ENCODE data around the gene COL28A1.
"Not testable (repeated sequence)": the region's sequence is repeated elsewhere in the genome, so short reads cannot be mapped to it uniquely, and the experiment has no call there.

COL28A1 gene

DNA sequence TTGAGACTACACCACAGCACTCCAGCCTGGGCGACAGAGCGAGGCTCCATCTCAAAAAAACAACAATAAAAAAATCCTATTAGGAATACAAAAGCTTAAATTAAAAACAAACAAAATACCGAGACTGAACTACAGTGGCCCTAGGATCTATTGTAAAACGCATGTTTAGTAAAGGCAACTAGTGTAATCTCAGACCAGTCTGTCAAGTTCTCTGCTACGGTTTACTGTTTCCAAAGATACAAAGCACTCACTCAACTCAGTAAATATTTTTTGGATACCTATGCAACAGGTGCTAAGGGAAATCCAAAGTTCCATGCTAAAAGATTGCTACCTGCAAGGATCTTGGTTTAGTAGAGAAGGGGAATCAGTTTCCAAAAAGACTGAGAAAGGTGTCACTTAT is 27.6 kb upstream of the COL28A1 start:
- in situ Hi-C loops (cut with MboI; ENCODE audit: low sequenced_read_pairs): no loop called here

DNA sequence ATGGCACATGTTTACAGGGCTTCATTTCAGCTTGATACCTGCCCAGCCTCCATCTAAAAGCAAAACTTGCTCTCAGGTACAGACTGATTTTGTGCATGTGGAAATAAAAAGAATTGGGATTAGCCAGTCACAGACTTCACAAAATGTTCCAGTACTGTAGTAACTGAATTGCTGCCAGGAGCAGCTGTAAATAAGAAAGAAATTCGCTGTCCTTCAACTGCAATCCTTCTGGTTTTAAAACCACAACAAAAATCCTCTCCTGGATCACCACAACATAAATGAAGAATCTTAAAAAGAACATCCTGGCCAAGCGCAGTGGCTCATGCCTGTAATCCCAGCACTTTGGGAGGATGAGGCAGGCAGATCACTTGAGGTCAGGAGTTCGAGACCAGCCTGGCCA is 27.1 kb upstream of the COL28A1 start:
- in situ Hi-C loops (cut with MboI; ENCODE audit: low sequenced_read_pairs): no loop called here

DNA sequence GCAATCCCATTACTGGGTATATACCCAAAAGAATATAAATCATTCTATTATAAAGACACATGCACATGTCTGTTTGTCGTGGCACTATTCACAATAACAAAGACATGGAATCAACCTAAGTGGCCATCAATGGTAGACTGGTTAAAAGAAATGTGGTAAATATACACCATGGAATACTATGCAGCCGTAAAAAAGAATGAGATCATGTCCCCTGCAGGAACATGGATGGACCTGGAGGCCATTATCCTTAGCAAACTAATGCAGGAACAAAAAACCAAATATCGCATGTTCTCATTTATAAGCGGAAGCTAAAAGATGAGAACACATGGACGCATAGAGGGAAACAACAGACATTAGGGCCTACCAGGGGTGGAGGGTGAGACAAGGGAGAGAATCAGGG is 25.9 kb upstream of the COL28A1 start:
- in situ Hi-C loops (cut with MboI; ENCODE audit: low sequenced_read_pairs): not testable (repeated sequence)

DNA sequence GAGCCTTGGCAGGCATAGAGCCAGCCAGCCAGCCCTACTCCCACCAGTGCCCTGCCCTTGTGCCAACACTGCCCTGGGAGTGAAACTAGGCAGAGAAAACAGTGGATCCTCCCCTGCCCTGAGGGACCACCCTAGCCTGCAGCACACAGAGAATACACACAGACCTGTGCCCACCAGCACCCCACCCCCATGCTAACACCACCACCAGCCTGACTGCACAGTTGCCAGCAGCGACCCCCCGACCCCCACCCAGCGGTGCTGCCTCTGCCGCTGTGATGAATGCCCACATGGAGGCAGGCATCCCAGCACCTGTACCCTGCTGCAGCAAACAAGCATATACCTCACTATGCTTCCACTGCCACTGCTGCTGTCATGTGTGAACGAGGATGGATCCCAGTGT is 21.6 kb upstream of the COL28A1 start:
- in situ Hi-C loops (cut with MboI; ENCODE audit: low sequenced_read_pairs): no loop called here

DNA sequence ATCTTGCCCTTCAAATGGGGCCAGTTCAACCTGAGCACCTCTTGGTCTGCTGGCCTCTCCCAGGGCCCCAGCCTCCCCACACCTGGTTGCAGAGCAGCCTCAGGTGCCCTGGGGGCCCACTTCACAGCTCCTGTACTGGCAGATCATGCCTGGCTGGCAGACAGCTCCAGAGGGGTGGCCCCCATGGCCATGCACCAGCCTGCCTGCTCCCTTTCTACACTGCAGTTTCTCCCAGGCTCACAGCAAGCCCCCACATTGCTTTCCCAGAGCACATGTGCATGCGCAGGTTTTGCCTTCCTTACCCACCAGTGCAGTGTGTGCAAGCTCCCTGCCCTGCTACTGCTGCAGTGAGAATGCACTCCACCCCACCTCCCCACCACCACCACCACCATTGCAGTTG is 21.2 kb upstream of the COL28A1 start:
- in situ Hi-C loops (cut with MboI; ENCODE audit: low sequenced_read_pairs): no loop called here

DNA sequence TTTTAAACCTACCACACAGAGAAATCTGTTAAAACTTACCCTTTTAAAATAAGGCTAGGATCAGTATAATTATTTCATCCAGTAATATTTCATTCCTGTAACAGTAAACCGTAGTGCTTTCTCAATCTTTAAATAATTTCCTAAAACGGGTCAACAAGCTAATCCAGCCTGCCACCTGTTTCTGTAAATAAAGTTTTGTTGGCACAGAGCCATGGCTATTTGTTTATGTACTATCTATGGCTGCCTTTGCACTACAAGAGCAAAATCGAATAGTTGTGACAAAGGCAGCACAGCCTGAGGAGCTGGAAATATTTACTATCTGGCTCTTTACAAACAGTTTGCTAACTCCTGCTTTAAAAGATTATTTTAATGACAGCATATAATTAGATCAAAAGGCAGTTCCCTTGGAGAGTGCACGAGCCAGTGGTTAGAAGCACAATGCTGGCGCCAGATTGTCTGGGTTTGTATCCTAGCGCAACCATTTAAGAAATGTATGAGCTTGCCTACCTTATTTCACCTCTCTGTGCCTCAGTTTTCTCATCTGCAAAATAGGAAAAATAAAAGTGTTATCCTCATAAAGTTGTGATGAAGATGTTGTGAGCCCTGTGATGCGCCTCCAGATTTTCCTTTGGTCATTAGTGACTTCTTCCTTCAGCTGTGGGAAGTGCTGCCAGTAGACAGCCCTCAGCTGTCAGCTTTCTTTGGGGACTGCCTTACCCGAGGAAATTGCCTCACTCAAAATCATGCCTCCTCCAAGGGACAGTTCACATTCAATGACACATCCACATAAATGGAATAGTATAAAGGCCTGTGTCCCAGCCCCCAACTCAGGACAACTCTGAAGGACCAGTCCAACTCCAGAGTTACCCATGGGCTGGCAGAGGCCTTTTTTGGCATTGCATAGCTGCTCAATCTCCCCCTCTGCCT is 19.2 kb upstream of the COL28A1 start:
- in situ Hi-C loops (cut with MboI; ENCODE audit: low sequenced_read_pairs): no loop called here

DNA sequence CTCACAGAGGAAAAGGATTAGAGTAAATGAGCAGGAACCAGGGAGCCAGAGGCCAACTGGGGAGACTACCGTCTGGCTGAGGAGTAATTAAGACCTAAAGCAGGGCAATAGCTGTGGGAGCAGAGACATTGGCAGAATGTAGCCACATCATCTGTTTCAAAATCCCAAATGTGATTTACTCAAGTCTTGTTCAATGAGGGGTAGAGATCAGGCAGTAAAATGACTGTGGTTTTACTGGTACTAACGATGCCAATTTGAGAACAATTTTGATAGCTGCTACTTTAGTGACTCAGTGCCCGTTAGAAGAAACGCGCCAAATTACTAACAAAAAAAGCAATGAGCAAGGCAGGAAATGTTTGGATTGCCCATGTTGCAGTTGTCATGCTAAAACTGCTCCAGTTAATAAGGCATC is 18.4 kb upstream of the COL28A1 start:
- in situ Hi-C loops (cut with MboI; ENCODE audit: low sequenced_read_pairs): no loop called here

DNA sequence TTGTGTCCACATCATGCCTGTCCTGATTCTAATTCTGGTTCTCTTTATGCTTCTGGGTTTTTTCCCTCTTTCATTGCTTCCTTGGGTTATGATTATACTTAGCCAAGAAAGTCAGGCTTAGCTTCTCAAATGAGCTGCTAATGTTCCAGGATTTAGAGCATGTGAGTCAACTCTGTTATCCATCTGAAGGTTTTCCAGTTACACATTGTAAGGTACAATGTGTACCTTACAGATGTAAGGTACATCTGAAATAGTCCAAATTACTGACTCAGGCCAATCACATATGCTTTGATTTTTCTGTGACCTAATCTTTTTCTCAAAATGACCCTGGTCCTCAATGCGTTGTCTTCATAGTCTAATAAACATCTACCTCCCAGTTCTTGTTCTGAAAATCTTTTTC is 17.7 kb upstream of the COL28A1 start:
- in situ Hi-C loops (cut with MboI; ENCODE audit: low sequenced_read_pairs): no loop called here

DNA sequence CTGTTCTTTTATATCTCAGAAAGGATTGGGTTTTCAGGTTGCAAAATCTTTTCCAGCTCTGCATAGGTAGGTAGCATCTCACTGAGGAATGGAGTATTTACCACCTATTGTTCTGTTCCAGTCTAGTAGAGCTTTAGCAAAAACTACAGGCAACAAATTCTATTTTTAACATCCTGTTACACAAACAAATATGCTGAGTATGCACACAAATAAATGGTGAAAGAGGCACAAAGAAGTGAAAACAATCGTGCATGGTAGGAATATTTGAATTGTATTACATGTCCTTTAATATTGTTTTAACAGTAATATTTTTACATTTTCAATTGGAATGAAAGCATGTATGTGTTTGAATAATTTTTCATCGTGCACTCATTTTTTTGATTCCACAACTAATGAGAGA is 16.5 kb upstream of the COL28A1 start:
- in situ Hi-C loops (cut with MboI; ENCODE audit: low sequenced_read_pairs): no loop called here

DNA sequence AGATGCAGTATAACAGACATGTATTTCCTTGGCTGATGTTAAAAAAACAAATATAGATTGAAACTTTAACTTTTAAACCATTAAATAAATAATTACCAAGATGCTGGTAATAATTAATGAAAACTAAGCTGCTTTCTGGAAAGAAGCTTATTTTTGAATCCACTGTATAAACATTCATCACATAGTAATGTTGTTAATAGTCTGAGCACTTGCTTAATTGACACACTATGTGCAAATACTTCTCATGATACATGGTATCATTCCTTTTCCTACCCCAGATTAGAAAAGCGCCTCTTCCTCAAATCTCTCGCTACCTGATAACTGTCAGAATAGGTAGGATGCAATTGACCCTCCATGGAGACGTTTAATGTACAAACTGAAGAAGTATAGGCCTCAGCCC is 15.0 kb upstream of the COL28A1 start:
- in situ Hi-C loops (cut with MboI; ENCODE audit: low sequenced_read_pairs): no loop called here

DNA sequence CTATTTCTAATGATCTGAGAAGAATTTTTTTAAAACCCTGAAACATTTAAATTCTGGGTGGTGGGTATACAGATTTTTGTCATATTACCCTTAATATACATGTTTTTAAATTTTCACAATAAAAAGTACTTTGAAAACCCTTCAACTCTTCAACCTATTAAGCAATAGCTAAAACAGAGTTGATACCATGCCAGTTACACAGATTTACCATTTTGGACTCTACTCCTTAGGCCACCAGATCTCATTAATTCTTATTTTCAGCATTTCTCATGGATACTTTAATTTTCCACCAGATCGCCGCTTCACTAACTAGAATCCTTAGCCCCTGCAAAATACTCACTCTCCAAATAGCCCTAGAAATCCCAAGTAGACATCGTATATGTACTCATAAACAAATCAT is 12.7 kb upstream of the COL28A1 start:
- in situ Hi-C loops (cut with MboI; ENCODE audit: low sequenced_read_pairs): loop anchor here (25.0 kb wide), 1 partner anchor 586 kb away; no protein-coding TSS in a partner anchor

DNA sequence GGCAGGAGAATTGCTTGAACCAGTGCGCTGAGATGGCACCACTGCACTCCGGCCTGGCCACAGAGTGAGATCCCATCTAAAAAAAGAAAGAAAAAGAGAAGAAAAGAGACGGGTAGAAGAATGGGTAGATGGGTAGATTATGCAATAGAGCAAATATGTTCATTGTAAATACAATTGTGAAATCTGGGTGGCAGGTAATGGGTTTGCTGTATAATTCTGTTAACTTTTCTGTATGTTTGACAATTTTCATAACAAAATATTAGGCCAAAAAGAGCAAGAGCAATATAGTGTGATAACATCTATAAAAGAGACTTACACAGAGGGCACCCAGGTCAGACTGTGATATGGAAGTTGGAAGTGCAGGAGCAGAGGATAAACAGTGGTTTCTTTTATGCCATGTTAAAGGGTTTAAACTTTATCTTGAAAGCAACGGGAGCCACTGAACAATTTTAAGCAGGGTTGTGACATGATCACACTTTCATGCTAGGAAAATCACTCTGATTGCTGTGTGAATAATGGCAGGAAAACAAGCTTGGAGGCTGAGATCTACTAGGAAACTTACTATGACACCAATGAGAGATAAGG is 6.7 kb upstream of the COL28A1 start:
- in situ Hi-C loops (cut with MboI; ENCODE audit: low sequenced_read_pairs): loop anchor here (25.0 kb wide), 1 partner anchor 580 kb away; no protein-coding TSS in a partner anchor

DNA sequence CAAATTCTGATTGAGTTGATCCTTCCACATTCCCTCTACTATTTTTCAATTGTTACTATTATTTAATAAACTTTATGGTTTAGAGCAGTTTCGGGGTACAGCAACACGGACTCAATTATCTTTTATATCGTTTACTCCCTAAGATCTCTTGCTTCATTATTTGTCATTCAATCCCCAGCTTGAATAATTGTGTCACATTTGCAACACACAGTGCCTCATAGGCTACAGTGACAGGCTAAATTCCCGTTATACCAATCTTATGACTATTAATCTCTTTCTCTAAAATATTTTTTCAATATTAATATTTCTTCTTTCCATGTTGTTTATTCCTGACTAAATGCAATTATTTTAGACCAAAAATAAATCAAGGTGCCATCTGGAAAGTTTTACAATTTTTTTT is 4.0 kb upstream of the COL28A1 start:
- in situ Hi-C loops (cut with MboI; ENCODE audit: low sequenced_read_pairs): loop anchor here (25.0 kb wide), 1 partner anchor 577 kb away; no protein-coding TSS in a partner anchor

DNA sequence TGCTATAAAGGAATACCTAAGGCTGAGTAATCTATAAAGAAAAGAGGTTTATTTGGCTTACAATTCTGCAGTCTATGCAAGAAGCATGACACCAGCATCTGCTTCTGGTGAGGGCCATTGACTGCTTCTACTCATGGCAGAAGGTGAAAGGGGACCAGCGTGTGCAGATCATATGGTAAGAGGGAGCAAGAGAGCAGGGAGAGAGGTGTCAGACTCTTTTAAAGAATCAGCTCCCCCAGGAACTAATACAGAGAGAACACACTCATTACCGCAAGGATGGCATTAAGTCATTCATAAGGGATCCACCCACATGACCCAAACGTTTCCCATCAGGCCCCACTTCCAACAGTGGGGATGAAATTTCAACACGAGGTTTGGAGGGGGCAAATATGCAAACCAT is 3.5 kb upstream of the COL28A1 start:
- in situ Hi-C loops (cut with MboI; ENCODE audit: low sequenced_read_pairs): loop anchor here (25.0 kb wide), 1 partner anchor 577 kb away; no protein-coding TSS in a partner anchor

DNA sequence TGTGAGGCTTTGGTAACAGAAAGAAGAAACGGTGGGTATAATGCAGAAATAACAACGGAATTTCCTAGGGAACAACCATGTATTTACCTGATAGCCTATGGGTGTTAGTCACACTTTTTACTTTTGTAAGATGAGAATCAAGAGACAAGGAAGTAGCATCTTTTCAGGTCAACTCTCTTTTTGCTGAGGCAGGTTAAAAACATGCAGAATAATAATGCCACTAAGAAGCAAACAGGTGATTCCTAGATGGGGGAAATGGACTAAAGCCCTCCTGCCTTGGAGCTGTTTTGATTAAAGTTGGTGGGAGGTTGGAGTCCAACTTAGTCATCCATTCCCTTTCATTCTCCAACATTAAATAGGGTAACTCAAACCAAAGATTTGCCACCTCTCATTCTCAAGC is 2.0 kb upstream of the COL28A1 start:
- in situ Hi-C loops (cut with MboI; ENCODE audit: low sequenced_read_pairs): loop anchor here (25.0 kb wide), 1 partner anchor 575 kb away; no protein-coding TSS in a partner anchor

DNA sequence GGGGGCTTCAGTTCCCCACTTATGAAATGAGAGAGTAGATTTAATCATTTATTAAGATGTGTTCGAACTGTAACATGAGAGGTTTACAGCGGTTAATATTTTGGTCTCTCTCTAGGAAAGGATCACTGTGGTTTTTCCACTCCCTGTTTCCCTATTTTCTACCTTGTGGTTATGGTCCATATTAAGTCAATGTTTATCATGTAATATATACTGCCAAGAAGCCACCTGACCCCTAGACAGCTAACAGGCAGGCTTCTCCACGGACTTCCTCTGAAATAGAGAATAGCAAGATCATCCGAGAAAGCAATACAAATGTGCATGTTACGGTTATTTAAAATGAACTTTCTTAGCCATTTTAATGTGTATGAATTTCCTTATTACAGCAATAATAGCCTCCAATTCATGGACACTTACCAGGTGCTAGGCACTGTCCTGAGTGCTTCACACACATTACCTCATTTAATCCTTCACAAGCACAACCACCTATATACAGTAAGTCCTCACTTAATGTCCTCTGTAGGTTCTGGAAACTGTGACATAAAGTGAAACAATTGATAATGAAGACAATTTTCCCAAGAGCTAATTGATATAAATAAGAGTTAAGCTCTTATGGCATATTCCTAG is 835 bp upstream of the COL28A1 start:
- in situ Hi-C loops (cut with MboI; ENCODE audit: low sequenced_read_pairs): loop anchor here (25.0 kb wide), 1 partner anchor 574 kb away; no protein-coding TSS in a partner anchor

DNA sequence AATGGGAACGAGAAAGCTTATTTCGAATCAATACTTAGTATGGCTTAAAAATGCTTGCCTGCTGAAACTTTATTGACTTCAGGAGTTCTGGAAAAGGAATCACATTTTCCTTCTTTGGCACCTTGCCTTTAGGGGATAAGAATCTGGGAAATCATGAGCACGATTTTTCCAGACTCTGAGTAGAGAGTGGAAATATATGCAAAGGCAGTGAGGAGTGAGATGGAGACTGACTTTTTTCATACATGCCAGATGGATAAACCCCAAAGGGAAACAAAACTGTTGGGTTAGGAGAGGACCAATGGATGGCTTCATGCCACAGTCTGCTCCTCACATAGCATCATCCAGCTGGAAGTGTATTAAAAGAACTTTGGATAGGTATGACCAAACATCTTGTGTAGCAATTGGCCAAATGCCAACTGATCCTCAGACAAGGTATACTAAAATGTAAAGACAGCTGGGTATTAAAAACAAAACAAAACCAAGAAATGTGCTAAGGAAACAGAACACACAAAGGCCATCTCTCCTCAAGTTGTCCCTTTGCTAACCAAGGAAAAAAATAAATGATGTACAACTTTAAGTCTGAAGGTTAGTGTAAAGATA is 1.7 kb downstream of the COL28A1 start:
- in situ Hi-C loops (cut with MboI; ENCODE audit: low sequenced_read_pairs): loop anchor here (25.0 kb wide), 1 partner anchor 572 kb away; no protein-coding TSS in a partner anchor

DNA sequence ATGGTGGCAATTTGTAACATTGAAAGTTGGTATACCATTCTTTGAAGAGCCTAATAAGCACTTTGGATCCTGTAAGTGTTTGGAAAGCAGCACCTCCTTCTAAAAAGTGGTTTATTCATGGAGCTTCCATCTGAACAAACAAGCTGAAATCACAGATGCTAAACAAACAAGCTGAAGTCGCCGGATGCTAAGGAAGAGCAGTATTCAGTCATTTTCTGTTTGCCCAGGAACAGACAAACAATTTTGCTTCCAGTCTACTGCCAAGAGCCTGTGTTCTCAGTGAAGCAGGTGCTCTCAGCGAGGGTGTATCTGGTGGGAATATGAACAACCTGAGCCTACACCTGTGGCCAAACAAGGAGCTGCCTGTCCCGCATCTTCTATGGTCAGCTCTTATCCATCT is 6.3 kb downstream of the COL28A1 start:
- in situ Hi-C loops (cut with MboI; ENCODE audit: low sequenced_read_pairs): loop anchor here (25.0 kb wide), 1 partner anchor 567 kb away; no protein-coding TSS in a partner anchor

DNA sequence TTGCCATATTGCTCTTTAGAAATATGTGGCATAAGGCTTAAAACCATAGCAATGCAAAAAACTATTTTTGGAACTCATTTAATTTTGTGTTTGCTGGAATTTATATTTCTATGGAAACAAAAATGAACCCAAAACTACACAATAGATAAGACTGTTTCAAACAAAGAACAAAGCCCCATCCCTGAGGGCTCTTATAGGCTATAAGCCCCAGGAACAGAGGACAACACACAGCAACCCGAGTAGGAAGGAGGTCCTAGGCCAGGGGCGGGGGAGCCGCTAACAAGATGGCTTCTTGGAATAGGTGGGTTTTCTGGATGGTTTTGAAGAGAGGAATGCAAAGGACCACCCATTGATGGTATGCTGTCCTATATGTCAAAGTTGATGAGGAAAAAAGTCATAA is 8.6 kb downstream of the COL28A1 start:
- in situ Hi-C loops (cut with MboI; ENCODE audit: low sequenced_read_pairs): loop anchor here (25.0 kb wide), 1 partner anchor 565 kb away; no protein-coding TSS in a partner anchor

DNA sequence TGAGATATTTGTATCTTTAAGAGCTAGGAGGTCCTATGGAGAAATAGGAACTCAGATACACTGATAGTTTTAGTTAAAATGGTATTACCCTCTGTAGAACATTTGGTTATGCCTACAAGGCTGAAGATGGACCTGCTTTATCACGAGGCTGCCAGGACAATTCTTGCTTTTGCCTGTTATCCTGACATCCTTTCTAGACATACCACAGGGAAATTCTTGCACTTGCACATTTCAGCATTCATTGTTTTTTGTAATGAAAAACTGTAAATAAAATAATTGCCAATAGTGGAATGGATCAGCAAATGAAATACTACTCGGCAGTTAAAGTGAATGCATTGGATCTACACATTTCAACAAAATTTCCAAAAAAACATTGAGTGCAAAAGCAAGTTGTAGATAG is 9.7 kb downstream of the COL28A1 start:
- in situ Hi-C loops (cut with MboI; ENCODE audit: low sequenced_read_pairs): loop anchor here (25.0 kb wide), 1 partner anchor 564 kb away; no protein-coding TSS in a partner anchor

DNA sequence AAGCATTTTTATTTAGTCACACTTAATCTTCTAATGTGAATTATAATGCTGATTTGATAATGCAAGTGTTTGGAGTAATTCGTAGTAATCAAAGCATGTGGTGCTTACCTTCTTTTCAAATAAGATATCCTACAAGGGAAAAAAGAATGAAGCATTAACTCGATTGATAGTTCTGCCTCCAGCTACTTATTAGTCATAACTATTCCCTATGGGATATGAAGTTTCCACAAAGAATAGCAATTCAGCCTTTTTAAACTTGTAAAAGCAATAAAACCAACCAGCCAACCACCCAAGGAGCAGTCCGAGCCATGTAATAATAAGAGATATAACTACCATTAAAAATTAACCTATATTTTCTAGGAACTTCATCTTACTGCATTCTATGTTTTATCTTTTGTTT is 11.6 kb downstream of the COL28A1 start:
- in situ Hi-C loops (cut with MboI; ENCODE audit: low sequenced_read_pairs): no loop called here

Measured in HL-60/S4 treated with retinoic acid at 250 ng/mL for 4 days and 3 days (cell line).